HL-60 (cell line): ENCODE measurements around the gene GH2.
A peak's percentile ranks its signal among the peaks of the same experiment; 100 is the strongest.

Source experiments
- DNase-seq, 2 experiments: peaks; one replicate each; pipeline ENCODE4 v3.0.0-alpha.2; 2010 to 2020; ENCODE audit warnings: low read depth in 1 of 2, low spot score in 1 of 2
- H3K27ac ChIP-seq: fragments of 250-450 bp; sonication (Bioruptor Pico); replicated peaks from 2 replicates; pipeline ENCODE4 v1.5.1; 2020; ENCODE audit warnings: mild to moderate bottlenecking, moderate library complexity
- H3K27me3 ChIP-seq: fragments of 250-450 bp; sonication (Bioruptor Pico); 2 replicates; pipeline ENCODE4 v1.5.1; 2021; ENCODE audit warnings: mild to moderate bottlenecking, moderate library complexity; ENCODE audit not compliant: insufficient read depth, poor library complexity, severe bottlenecking
- H3K4me3 ChIP-seq: replicated peaks from 2 replicates; pipeline ENCODE4 v1.5.1; 2011; ENCODE audit warnings: mild to moderate bottlenecking, control low read depth, low read length; ENCODE audit not compliant: insufficient read depth
- GABPA ChIP-seq: IDR thresholded peaks from 2 replicates; pipeline ENCODE4 v1.6.1; 2012; ENCODE audit warnings: low read depth
- POLR2AphosphoS5 ChIP-seq: IDR thresholded peaks from 2 replicates; pipeline ENCODE4 v1.6.1; 2012; ENCODE audit warnings: low read depth
- SPI1 ChIP-seq: IDR thresholded peaks from 2 replicates; pipeline ENCODE4 v1.6.1; 2012; ENCODE audit warnings: low read depth, mild to moderate bottlenecking, borderline replicate concordance
- TF ChIP-seq, protein P1 (sequence below): IDR thresholded peaks from 2 replicates; pipeline ENCODE4 v1.6.1; 2012; ENCODE audit warnings: low read depth; ENCODE audit not compliant: insufficient replicate concordance
- TF ChIP-seq, protein P2 (sequence below): IDR thresholded peaks from one replicate; pipeline ENCODE4 v1.5.1; 2011; ENCODE audit warnings: low read length, control low read depth, inconsistent platforms; ENCODE audit not compliant: insufficient read depth

Gene GH2

DNA sequence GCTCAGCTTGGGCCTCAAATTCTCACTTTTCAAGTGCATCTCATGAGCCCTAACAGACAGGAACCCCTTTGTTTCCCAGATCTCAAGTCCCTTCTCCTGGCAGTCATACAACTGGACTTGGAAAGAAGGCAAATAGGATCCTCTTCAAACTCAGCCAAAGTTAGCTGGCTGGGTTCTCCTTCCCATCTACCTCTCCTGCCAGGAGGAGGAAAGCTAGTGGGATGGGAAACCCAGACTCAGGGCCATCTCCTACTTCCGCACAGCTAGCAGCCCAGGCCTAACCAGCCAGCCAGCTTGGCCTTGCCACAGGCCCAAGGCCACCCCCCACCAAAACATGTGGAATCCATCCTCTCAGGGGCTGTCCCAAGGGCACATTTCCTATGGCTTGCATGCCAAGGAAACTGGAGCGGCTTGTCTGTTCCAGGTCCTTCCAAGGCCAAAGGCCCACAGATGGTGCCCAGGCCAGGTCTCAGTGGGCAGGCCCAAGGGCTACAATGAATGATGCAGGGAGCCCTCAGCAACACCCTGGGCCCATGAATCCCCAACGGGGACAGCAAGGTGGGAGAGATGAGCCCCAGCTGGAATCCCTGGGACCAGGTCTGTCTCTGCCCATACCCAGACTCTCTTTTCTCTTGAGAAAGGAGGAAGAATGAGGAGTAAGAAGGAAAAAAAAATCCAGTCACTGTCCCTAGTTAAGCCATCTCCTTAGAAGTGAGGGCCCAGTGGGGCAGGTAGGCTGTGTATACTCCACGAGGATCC is 41.0 kb downstream of the GH2 start:
- Histone ChIP-seq H3K27ac (peak overlapping the region; percentile 79), H3K27me3 (no peaks in the 10 kb centered on the region), H3K4me3 (peak overlapping the region; percentile 82)
- DNase-seq: peak in 1 of 2 experiments; percentile 25
- TF ChIP-seq, protein P1, sequence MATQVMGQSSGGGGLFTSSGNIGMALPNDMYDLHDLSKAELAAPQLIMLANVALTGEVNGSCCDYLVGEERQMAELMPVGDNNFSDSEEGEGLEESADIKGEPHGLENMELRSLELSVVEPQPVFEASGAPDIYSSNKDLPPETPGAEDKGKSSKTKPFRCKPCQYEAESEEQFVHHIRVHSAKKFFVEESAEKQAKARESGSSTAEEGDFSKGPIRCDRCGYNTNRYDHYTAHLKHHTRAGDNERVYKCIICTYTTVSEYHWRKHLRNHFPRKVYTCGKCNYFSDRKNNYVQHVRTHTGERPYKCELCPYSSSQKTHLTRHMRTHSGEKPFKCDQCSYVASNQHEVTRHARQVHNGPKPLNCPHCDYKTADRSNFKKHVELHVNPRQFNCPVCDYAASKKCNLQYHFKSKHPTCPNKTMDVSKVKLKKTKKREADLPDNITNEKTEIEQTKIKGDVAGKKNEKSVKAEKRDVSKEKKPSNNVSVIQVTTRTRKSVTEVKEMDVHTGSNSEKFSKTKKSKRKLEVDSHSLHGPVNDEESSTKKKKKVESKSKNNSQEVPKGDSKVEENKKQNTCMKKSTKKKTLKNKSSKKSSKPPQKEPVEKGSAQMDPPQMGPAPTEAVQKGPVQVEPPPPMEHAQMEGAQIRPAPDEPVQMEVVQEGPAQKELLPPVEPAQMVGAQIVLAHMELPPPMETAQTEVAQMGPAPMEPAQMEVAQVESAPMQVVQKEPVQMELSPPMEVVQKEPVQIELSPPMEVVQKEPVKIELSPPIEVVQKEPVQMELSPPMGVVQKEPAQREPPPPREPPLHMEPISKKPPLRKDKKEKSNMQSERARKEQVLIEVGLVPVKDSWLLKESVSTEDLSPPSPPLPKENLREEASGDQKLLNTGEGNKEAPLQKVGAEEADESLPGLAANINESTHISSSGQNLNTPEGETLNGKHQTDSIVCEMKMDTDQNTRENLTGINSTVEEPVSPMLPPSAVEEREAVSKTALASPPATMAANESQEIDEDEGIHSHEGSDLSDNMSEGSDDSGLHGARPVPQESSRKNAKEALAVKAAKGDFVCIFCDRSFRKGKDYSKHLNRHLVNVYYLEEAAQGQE: no peak
- TF ChIP-seq SPI1: no peak
- TF ChIP-seq GABPA: no peak
- no peak for TF ChIP-seq POLR2AphosphoS5
- TF ChIP-seq, protein P2, sequence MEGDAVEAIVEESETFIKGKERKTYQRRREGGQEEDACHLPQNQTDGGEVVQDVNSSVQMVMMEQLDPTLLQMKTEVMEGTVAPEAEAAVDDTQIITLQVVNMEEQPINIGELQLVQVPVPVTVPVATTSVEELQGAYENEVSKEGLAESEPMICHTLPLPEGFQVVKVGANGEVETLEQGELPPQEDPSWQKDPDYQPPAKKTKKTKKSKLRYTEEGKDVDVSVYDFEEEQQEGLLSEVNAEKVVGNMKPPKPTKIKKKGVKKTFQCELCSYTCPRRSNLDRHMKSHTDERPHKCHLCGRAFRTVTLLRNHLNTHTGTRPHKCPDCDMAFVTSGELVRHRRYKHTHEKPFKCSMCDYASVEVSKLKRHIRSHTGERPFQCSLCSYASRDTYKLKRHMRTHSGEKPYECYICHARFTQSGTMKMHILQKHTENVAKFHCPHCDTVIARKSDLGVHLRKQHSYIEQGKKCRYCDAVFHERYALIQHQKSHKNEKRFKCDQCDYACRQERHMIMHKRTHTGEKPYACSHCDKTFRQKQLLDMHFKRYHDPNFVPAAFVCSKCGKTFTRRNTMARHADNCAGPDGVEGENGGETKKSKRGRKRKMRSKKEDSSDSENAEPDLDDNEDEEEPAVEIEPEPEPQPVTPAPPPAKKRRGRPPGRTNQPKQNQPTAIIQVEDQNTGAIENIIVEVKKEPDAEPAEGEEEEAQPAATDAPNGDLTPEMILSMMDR: no peak

DNA sequence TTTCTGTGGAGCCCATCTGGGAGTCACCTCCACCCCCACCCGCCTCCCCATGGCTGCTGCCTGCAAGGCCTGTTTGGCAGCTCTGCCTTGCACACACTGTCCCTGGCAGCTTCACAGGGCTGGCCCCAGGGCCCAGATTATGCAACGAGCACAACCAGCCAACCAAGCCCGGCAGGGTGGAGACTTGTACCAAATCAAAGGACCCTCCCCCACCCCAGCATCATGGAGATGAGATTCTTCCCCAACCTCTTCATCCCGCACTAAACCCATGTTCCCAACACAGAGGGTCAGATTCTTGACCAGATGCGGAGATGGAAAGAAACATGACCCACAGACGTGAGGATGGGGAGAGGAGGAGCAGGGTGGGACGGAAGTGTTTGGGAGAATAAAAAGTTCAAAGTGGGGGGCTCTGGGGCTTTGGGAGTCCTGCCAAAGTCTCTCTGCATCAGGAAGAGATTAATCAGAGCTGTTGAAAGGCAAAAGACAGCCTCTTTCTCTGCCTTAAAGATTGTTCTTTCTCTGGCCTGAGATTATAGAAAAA is 43.0 kb downstream of the GH2 start:
- Histone ChIP-seq H3K27ac (peak overlapping the region; percentile 29; the same call in 1 of the 2 replicates), H3K27me3 (no peaks in the 10 kb centered on the region), H3K4me3 (no peak overlapping the region)
- TF ChIP-seq POLR2AphosphoS5: no peak
- TF ChIP-seq, protein P2: no peak
- TF ChIP-seq, protein P1: no peak
- TF ChIP-seq SPI1: no peak
- no peak for TF ChIP-seq GABPA
- DNase-seq: peak in 1 of 2 experiments; percentile 56

DNA sequence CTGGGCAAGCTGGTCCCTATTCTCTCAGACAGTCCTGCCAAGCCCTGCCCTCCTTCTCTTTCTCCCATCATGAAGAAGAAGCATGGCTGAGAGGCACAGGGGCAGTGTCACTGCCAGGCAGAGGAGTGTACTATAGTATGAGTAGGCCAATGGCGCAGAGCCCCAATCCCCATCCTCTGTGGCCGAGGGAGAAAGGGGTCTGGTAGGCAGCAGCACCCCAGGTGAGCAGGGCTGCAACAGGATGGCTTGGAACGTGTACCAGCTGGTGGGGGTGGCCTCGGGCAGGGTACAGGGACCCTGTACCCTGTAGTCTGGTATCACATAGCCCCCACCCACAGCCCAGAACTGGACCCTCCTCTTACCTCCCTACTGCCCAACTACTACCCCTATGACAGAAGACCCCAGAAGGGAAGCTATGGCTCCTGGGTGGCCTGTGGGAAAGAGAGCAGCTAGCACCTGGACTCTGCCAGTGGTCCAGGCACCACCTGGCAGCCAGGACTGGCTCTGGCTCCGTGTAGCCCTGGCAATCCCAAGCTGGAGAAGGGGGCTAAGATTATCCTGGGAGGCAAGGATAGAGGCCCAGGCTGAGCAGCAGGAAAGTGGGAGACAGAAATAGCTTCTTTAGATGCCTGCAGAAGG is 43.7 kb downstream of the GH2 start:
- Histone ChIP-seq H3K27ac (no peak overlapping the region; the same call in 1 of the 2 replicates), H3K27me3 (no peaks in the 10 kb centered on the region), H3K4me3 (no peak overlapping the region)
- DNase-seq: no peak
- TF ChIP-seq GABPA: no peak
- no peak for TF ChIP-seq SPI1
- TF ChIP-seq, protein P2: no peak
- no peak for TF ChIP-seq POLR2AphosphoS5
- TF ChIP-seq, protein P1: no peak
